SK-N-SH (cell line): Measurements from ENCODE around the gene TRPT1. TPM values are rescaled to one million over a fixed set of nuclear protein-coding genes. Genes with fewer than 3 reads are reported as not detected.

Experiments used
- ELF1 ChIP-seq: IDR thresholded peaks from 2 replicates; pipeline ENCODE4 v1.4.0; 2012
- EP300 ChIP-seq, 2 experiments: IDR thresholded peaks; 2 replicates each; pipeline versions ENCODE4 v1.4.0 to v1.6.1; 2012; ENCODE audit warnings: borderline replicate concordance in 1 of 2, low read depth in 1 of 2, low read length in 1 of 2
- FOSL2 ChIP-seq: IDR thresholded peaks from 2 replicates; pipeline ENCODE4 v1.4.0; 2012; ENCODE audit warnings: low read depth, mild to moderate bottlenecking, moderate library complexity, borderline replicate concordance
- FOXM1 ChIP-seq: IDR thresholded peaks from 2 replicates; pipeline ENCODE4 v1.4.0; 2012; ENCODE audit warnings: low read depth, mild to moderate bottlenecking
- GABPA ChIP-seq: IDR thresholded peaks from 2 replicates; pipeline ENCODE4 v1.4.0; 2012; ENCODE audit warnings: low read depth, mild to moderate bottlenecking
- GATA2 ChIP-seq: sonication (generic); formaldehyde crosslinking; IDR thresholded peaks from 2 replicates; pipeline ENCODE4 v1.5.0; 2020; ENCODE audit warnings: mild to moderate bottlenecking, missing genetic modification reagents
- MXI1 ChIP-seq: IDR thresholded peaks from 2 replicates; pipeline ENCODE4 v1.6.1; 2012; ENCODE audit warnings: mild to moderate bottlenecking, low read depth, low read length, improper control_type of control experiment
- NFIC ChIP-seq: IDR thresholded peaks from 2 replicates; pipeline ENCODE4 v1.4.0; 2012; ENCODE audit warnings: borderline replicate concordance
- NRF1 ChIP-seq: IDR thresholded peaks from 2 replicates; pipeline ENCODE4 v1.6.1; 2012; ENCODE audit warnings: low read depth, mild to moderate bottlenecking, low read length
- POLR2AphosphoS5 ChIP-seq: IDR thresholded peaks from 2 replicates; pipeline ENCODE4 v1.6.1; 2012; ENCODE audit warnings: low read depth, low read length
- RFX5 ChIP-seq: IDR thresholded peaks from 2 replicates; pipeline ENCODE4 v1.6.1; 2012; ENCODE audit warnings: mild to moderate bottlenecking, improper control_type of control experiment, low read length
- RXRA ChIP-seq: IDR thresholded peaks from 2 replicates; pipeline ENCODE4 v1.4.0; 2012; ENCODE audit warnings: low read depth, mild to moderate bottlenecking, borderline replicate concordance
- SIN3A ChIP-seq: IDR thresholded peaks from 2 replicates; pipeline ENCODE4 v1.6.1; 2012; ENCODE audit warnings: low read depth, mild to moderate bottlenecking, low read length, moderate library complexity, borderline replicate concordance
- TAF1 ChIP-seq: IDR thresholded peaks from 2 replicates; pipeline ENCODE4 v1.6.1; 2012; ENCODE audit warnings: low read depth, mild to moderate bottlenecking, low read length, moderate library complexity, borderline replicate concordance
- TCF12 ChIP-seq: IDR thresholded peaks from 2 replicates; pipeline ENCODE4 v1.4.0; 2012
- TEAD4 ChIP-seq: IDR thresholded peaks from 2 replicates; pipeline ENCODE4 v1.4.0; 2012; ENCODE audit warnings: mild to moderate bottlenecking, borderline replicate concordance; ENCODE audit not compliant: insufficient read depth
- polyA plus RNA-seq, 3 experiments: library from polyadenylated mRNA; depleted of rRNA; stranded (reverse); fragments of >200 nt; gene quantifications; 2 replicates each; pipeline ENCODE4 v1.2.3, GENCODE V29; 2012
- TF ChIP-seq, protein P1 (sequence below): fragments of 200-600 bp; sonication (generic); IDR thresholded peaks from 2 replicates; pipeline ENCODE4 v1.6.1; 2017; ENCODE audit warnings: antibody characterized with exemption, mild to moderate bottlenecking, moderate library complexity
- TF ChIP-seq, protein P2 (sequence below): fragments of 150-350 bp; IDR thresholded peaks from 2 replicates; pipeline ENCODE4 v1.6.1; 2016; ENCODE audit warnings: mild to moderate bottlenecking, low read depth, low read length
- TF ChIP-seq, protein P3 (sequence below): fragments of 150-350 bp; IDR thresholded peaks from 2 replicates; pipeline ENCODE4 v1.6.1; 2017; ENCODE audit warnings: antibody characterized with exemption, low read length, low read depth, borderline replicate concordance

Gene TRPT1
- polyA plus RNA-seq, 1 of the 3 experiments (the other 2 are of a cell fraction): 62.4 TPM

DNA sequence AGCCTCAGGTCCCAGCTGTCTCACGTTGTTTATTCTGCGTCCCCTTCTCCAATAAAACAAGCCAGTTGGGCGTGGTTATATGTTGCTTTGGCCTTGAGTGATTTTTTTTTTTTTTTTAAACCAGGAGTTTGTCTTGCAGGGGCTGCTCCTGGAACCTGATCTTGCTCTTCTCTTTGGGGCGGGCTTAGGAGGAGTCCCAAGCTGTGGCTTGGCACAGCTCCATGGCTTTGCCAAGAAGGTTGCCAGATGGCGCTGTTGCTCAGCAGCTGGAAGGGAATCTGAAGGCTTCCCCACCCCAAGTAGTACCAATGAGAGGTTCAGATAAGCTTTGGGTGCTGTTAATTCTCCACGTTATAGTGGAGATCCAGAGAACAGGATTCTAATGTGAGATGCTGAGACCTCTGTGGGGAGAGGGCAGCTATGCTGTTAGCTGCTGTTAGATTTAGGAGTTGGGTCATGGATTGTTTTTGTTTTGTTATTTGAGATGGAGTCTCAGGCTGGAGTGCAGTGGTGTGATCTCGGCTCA lies 21.5 kb downstream of the TRPT1 start (continued):
- TF ChIP-seq NFIC: peak; percentile 96
- TF ChIP-seq EP300 (IDR thresholded peaks at IDR 0.05; ENCODE audit: borderline replicate concordance in 1 of 2, low read depth in 1 of 2, low read length in 1 of 2): no peak
- peak; percentile 79; the same call in 1 of the 2 replicates for TF ChIP-seq SIN3A
- no peak for TF ChIP-seq TAF1
- TF ChIP-seq NRF1: no peak
- no peak for TF ChIP-seq RFX5
- TF ChIP-seq RXRA: no peak
- peak; percentile 33; the same call in 1 of the 2 replicates for TF ChIP-seq TCF12
- peak; percentile 66; the same call in 1 of the 2 replicates for TF ChIP-seq POLR2AphosphoS5
- TF ChIP-seq, protein P1, sequence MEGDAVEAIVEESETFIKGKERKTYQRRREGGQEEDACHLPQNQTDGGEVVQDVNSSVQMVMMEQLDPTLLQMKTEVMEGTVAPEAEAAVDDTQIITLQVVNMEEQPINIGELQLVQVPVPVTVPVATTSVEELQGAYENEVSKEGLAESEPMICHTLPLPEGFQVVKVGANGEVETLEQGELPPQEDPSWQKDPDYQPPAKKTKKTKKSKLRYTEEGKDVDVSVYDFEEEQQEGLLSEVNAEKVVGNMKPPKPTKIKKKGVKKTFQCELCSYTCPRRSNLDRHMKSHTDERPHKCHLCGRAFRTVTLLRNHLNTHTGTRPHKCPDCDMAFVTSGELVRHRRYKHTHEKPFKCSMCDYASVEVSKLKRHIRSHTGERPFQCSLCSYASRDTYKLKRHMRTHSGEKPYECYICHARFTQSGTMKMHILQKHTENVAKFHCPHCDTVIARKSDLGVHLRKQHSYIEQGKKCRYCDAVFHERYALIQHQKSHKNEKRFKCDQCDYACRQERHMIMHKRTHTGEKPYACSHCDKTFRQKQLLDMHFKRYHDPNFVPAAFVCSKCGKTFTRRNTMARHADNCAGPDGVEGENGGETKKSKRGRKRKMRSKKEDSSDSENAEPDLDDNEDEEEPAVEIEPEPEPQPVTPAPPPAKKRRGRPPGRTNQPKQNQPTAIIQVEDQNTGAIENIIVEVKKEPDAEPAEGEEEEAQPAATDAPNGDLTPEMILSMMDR: peak; percentile 85
- TF ChIP-seq, protein P2, sequence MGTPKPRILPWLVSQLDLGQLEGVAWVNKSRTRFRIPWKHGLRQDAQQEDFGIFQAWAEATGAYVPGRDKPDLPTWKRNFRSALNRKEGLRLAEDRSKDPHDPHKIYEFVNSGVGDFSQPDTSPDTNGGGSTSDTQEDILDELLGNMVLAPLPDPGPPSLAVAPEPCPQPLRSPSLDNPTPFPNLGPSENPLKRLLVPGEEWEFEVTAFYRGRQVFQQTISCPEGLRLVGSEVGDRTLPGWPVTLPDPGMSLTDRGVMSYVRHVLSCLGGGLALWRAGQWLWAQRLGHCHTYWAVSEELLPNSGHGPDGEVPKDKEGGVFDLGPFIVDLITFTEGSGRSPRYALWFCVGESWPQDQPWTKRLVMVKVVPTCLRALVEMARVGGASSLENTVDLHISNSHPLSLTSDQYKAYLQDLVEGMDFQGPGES: no peak
- TF ChIP-seq ELF1: no peak
- no peak for TF ChIP-seq TEAD4
- TF ChIP-seq MXI1: no peak
- TF ChIP-seq, protein P3, sequence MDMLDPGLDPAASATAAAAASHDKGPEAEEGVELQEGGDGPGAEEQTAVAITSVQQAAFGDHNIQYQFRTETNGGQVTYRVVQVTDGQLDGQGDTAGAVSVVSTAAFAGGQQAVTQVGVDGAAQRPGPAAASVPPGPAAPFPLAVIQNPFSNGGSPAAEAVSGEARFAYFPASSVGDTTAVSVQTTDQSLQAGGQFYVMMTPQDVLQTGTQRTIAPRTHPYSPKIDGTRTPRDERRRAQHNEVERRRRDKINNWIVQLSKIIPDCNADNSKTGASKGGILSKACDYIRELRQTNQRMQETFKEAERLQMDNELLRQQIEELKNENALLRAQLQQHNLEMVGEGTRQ: no peak
- no peak for TF ChIP-seq GABPA
- TF ChIP-seq GATA2 (CRISPR knock-in tag): no peak
- TF ChIP-seq FOSL2: no peak
- TF ChIP-seq FOXM1: no peak
- TF ChIP-seq, all 33 proteins: peak for 9
